HCT116 (cell line): ENCODE measurements around the gene PPIL4. TPM values are rescaled to one million over a fixed set of nuclear protein-coding genes. Genes with fewer than 3 reads are reported as not detected.

Source experiments
- ATAC-seq: fragments of 200-7000 bp; cut with Tn5 transposase; 2 replicates; pipeline ENCODE4 v1.9.1; 2020; ENCODE audit warnings: mild to moderate bottlenecking, moderate library complexity
- BruUV-seq: library from RNA; stranded (reverse); fragments of 400-500 nt; replicated peaks from 2 replicates; lab custom pipeline; 2021; lab: Mats Ljungman, UMichigan
- CTCF ChIA-PET: fragments of 300-600 bp; sonication (Branson Sonifier 250); formaldehyde crosslinking; loops from one replicate; lab custom pipeline; 2021; ENCODE audit warnings: antibody characterized with exemption; lab: Charles Lee
- POLR2A ChIA-PET: fragments of 300-600, 350-600 bp; sonication (Branson Sonifier 250); formaldehyde crosslinking; loops from one replicate; lab custom pipeline; 2021; ENCODE audit warnings: antibody characterized with exemption; lab: Charles Lee
- RAD21 ChIA-PET, 2 experiments: fragments of 300-600 bp; sonication (Branson Sonifier 250); formaldehyde crosslinking; loops; one replicate each; lab custom pipeline; 2023; ENCODE audit warnings: low total read pairs in 2 of 2; ENCODE audit not compliant: uncharacterized antibody in 2 of 2, unreplicated experiment in 2 of 2, low non-redundant PET in 1 of 2; lab: Charles Lee
- DNase-seq: peaks from one replicate; pipeline ENCODE4 v3.0.0-alpha.2; 2010; ENCODE audit warnings: low read depth, low spot score
- H2AFZ ChIP-seq: fragments of 200-600 bp; shearing (Covaris generic), sonication (generic); 2 replicates; pipeline ENCODE4 v1.6.1; 2017; ENCODE audit warnings: low read depth, mixed run types, mixed read lengths, antibody characterized with exemption, low read length; ENCODE audit not compliant: poor library complexity, severe bottlenecking
- H3K27ac ChIP-seq: 2 replicates; pipeline ENCODE4 v1.5.1; 2012; ENCODE audit warnings: low read depth, low read length
- H3K27me3 ChIP-seq: fragments of 200-600 bp; sonication (generic); 2 replicates; pipeline ENCODE4 v1.6.1; 2016; ENCODE audit warnings: mixed run types, low read length, mixed read lengths; ENCODE audit not compliant: insufficient read depth
- H3K36me3 ChIP-seq, 2 experiments: fragments of 200-500 bp in 1 of 2; fragments of 200-600 bp in 1 of 2; sonication (Bioruptor generic) in 1 of 2; sonication (generic) in 1 of 2; 2 replicates each; pipeline versions ENCODE4 v1.5.1 to v1.6.1; 2014 to 2016; ENCODE audit warnings: low read length in 2 of 2, inconsistent platforms in 1 of 2, mixed read lengths in 1 of 2, mixed run types in 1 of 2; ENCODE audit not compliant: insufficient read depth in 2 of 2, control insufficient read depth in 1 of 2
- H3K4me1 ChIP-seq, 2 experiments: fragments of 200-600 bp in 1 of 2; sonication (generic) in 1 of 2; 2 replicates each; pipeline versions ENCODE4 v1.5.1 to v1.6.1; 2012 to 2017; ENCODE audit warnings: low read length in 2 of 2, inconsistent platforms in 1 of 2, mild to moderate bottlenecking in 1 of 2, mixed read lengths in 1 of 2, mixed run types in 1 of 2, moderate library complexity in 1 of 2; ENCODE audit not compliant: insufficient read depth in 2 of 2, control insufficient read depth in 1 of 2
- H3K4me2 ChIP-seq: fragments of 200-600 bp; sonication (generic); 2 replicates; pipeline ENCODE4 v1.6.1; 2017; ENCODE audit warnings: mixed run types, low read length, mixed read lengths
- H3K4me3 ChIP-seq, 2 experiments: fragments of 200-600 bp in 1 of 2; sonication (generic) in 1 of 2; replicated peaks in 1 of 2; 2 replicates each; pipeline ENCODE4 v1.5.1; 2011 to 2016; ENCODE audit warnings: low read length in 2 of 2, control low read depth in 1 of 2, low read depth in 1 of 2, mild to moderate bottlenecking in 1 of 2, mixed read lengths in 1 of 2, mixed run types in 1 of 2
- H3K79me2 ChIP-seq: fragments of 200-600 bp; sonication (generic); 2 replicates; pipeline ENCODE4 v1.6.1; 2017; ENCODE audit warnings: mild to moderate bottlenecking, mixed run types, low read length, moderate library complexity, mixed read lengths; ENCODE audit not compliant: insufficient read depth
- H3K9ac ChIP-seq: fragments of 200-600 bp; sonication (generic); 2 replicates; pipeline ENCODE4 v1.6.1; 2016; ENCODE audit warnings: low read length, mixed read lengths
- H3K9me2 ChIP-seq: fragments of 200-600 bp; sonication (generic), shearing (Covaris generic); 2 replicates; pipeline ENCODE4 v1.6.1; 2017; ENCODE audit warnings: mixed run types, mild to moderate bottlenecking, moderate library complexity; ENCODE audit not compliant: insufficient read depth
- H3K9me3 ChIP-seq, 2 experiments: fragments of 200-500 bp in 1 of 2; fragments of 200-600 bp in 1 of 2; sonication (Bioruptor generic) in 1 of 2; sonication (generic) in 1 of 2; 2 replicates each; pipeline ENCODE4 v1.6.1; 2014 to 2017; ENCODE audit warnings: low read length in 2 of 2, mixed read lengths in 2 of 2, inconsistent platforms in 1 of 2, low read depth in 1 of 2, mild to moderate bottlenecking in 1 of 2, mixed run types in 1 of 2, moderate library complexity in 1 of 2; ENCODE audit not compliant: control insufficient read depth in 1 of 2, insufficient read depth in 1 of 2
- H4K20me1 ChIP-seq: fragments of 200-600 bp; sonication (generic), shearing (Covaris generic); 2 replicates; pipeline ENCODE4 v1.6.1; 2017; ENCODE audit warnings: mixed run types, mild to moderate bottlenecking, moderate library complexity; ENCODE audit not compliant: insufficient read depth
- CBX3 ChIP-seq: IDR thresholded peaks from 2 replicates; pipeline ENCODE4 v1.6.1; 2012; ENCODE audit warnings: low read depth
- SP1 ChIP-seq: IDR thresholded peaks from 2 replicates; pipeline ENCODE4 v1.6.1; 2012; ENCODE audit warnings: low read depth
- ZNF274 ChIP-seq: fragments of 200-500 bp; sonication (Bioruptor generic); IDR thresholded peaks from 2 replicates; pipeline ENCODE4 v1.6.1; 2014; ENCODE audit warnings: mild to moderate bottlenecking, low read depth, low read length, inconsistent platforms
- intact Hi-C: fragments of 100-400 bp; cut with micrococcal nuclease; formaldehyde crosslinking; loops from 2 replicates; pipeline ENCODE4 v1.10.0; 2022
- total RNA-seq: library from RNA; stranded (reverse); gene quantifications from one replicate; pipeline ENCODE4 v1.2.1, GENCODE V29; 2021; ENCODE audit not compliant: unreplicated experiment

The PPIL4 gene
- total RNA-seq, 1 experiment from 2014 or later, result 31.0 TPM

DNA sequence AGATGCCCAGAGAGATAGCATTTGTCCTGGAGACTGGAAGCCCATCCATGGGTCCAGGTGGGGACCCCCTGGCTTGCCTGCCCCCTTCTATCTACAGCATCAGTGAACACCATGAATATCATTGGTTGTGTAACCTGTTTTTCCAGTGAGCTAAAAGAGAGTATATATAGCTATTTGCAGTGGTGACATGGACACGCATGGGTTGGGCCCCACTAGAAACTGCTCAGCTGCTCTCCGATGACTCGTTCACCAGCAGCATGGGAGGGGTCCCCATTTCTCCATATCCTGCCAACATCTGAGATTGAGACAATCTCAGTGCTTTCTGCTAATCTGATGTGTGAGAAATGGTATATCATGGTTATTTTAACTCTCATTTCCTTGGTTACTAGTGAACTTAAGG lies 57.0 kb downstream of the PPIL4 start:
- Histone ChIP-seq H3K36me3 (no peaks in the 10 kb centered on the region), H3K27ac (no peak overlapping the region), H3K79me2 (no peaks in the 10 kb centered on the region), H3K27me3 (no peaks in the 10 kb centered on the region), H3K4me1 (peaks cover 13 to 18% of the 10 kb centered on the region in 2 experiments; a peak in 3 of 4 replicates), H3K9me3 (no peaks in the 10 kb centered on the region), H3K9ac (no peak overlapping the region), H3K9me2 (no peaks in the 10 kb centered on the region), H3K4me2 (no peak overlapping the region), H4K20me1 (no peaks in the 10 kb centered on the region), H2AFZ (no peak overlapping the region), H3K4me3 (no peak overlapping the region)
- no TSS peak for BruUV-seq
- intact Hi-C loops, result no loop called here
- DNase-seq (no peak), ATAC-seq (no peak)
- POLR2A ChIA-PET, result no interaction called here
- RAD21 ChIA-PET, result no interaction called here
- no peak for TF ChIP-seq ZNF274
- 0 out of 2 replicates have a peak, but pooled peaks have one; percentile 12 for TF ChIP-seq SP1
- CTCF ChIA-PET, result no interaction called here

DNA sequence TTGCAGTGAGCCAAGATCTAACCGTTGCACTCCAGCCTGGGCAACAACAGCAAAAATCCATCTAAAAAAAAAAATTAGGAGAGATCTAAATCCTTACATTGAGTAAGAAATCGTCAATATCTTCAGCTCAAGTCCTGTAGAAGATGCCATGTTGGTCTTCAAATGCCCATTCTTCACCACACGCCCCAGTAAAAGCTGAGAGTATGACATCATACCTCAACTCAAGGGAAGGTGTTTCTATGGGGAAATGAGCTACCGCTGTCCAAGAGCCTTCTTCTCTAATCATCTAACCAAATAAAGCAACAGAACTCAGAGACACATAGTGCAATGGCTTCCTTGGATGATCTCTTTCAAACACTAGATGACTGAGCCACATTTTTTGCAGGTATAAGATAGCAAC lies 58.5 kb downstream of the PPIL4 start:
- Histone ChIP-seq H4K20me1 (no peaks in the 10 kb centered on the region), H3K4me1 (peaks cover 13 to 18% of the 10 kb centered on the region in 2 experiments; a peak in 3 of 4 replicates), H3K36me3 (no peaks in the 10 kb centered on the region), H3K4me2 (no peak overlapping the region), H3K27ac (no peak overlapping the region), H2AFZ (no peak overlapping the region), H3K79me2 (no peaks in the 10 kb centered on the region), H3K9me3 (no peaks in the 10 kb centered on the region), H3K4me3 (no peak overlapping the region), H3K9me2 (no peaks in the 10 kb centered on the region), H3K9ac (no peak overlapping the region), H3K27me3 (no peaks in the 10 kb centered on the region)
- no peak for TF ChIP-seq CBX3
- CTCF ChIA-PET, result no interaction called here
- ATAC-seq, result no peak
- RAD21 ChIA-PET, result no interaction called here
- BruUV-seq, result no TSS peak
- intact Hi-C loops, result no loop called here
- no peak for DNase-seq
- POLR2A ChIA-PET, result no interaction called here
